RWPE2 (cell line): ENCODE measurements around the gene CYP26B1.

Experiments
- ATAC-seq: fragments of 200-7000 bp; cut with Tn5 transposase; 3 replicates; pipeline ENCODE4 v1.9.1; 2021; ENCODE audit warnings: low read depth
- DNase-seq: peaks from one replicate; pipeline ENCODE4 v3.0.0-alpha.2; 2020; ENCODE audit warnings: low spot score
- H3K27ac ChIP-seq: fragments of 450-650 bp; 2 replicates; pipeline ENCODE4 v1.5.1; 2017; ENCODE audit warnings: mild to moderate bottlenecking; ENCODE audit not compliant: poor library complexity, severe bottlenecking
- H3K27me3 ChIP-seq: fragments of 250-450 bp; sonication (Bioruptor Pico); 2 replicates; pipeline ENCODE4 v1.5.1; 2021; ENCODE audit warnings: mild to moderate bottlenecking, moderate library complexity; ENCODE audit not compliant: insufficient read depth, poor library complexity, severe bottlenecking
- H3K36me3 ChIP-seq: fragments of 250-450 bp; sonication (Bioruptor Pico); 2 replicates; pipeline ENCODE4 v1.5.1; 2020; ENCODE audit warnings: low read depth, mild to moderate bottlenecking, moderate library complexity
- H3K4me1 ChIP-seq: fragments of 250-450 bp; sonication (Bioruptor Pico); 2 replicates; pipeline ENCODE4 v1.5.1; 2021; ENCODE audit warnings: mild to moderate bottlenecking, moderate library complexity; ENCODE audit not compliant: insufficient read depth, poor library complexity, severe bottlenecking
- H3K4me3 ChIP-seq: fragments of 250-450 bp; sonication (Bioruptor Pico); 2 replicates; pipeline ENCODE4 v1.5.1; 2021; ENCODE audit warnings: mild to moderate bottlenecking, moderate library complexity; ENCODE audit not compliant: severe bottlenecking
- H3K9me3 ChIP-seq: fragments of 250-450 bp; sonication (Bioruptor Pico); 2 replicates; pipeline ENCODE4 v1.5.1; 2021; ENCODE audit warnings: mild to moderate bottlenecking, moderate library complexity; ENCODE audit not compliant: severe bottlenecking
- CTCF ChIP-seq: fragments of 450-650 bp; IDR thresholded peaks from one replicate; pipeline ENCODE4 v1.5.1; 2017; ENCODE audit warnings: mild to moderate bottlenecking, moderate library complexity; ENCODE audit not compliant: poor library complexity, severe bottlenecking

CYP26B1 gene

GRCh38 chr2:72153026-72153791 lies 5.5 kb upstream of the CYP26B1 start:
- no peaks in the 10 kb centered on the region for H3K9me3 ChIP-seq
- ATAC-seq = no peak
- no peak overlapping the region for H3K4me3 ChIP-seq
- TF ChIP-seq CTCF = no peak
- H3K27ac ChIP-seq = no peak overlapping the region
- no peaks in the 10 kb centered on the region for H3K36me3 ChIP-seq
- H3K4me1 ChIP-seq = no peaks in the 10 kb centered on the region
- DNase-seq = no peak
- H3K27me3 ChIP-seq = peaks cover 13% of the 10 kb centered on the region

GRCh38 chr2:72150861-72151356 lies 3.2 kb upstream of the CYP26B1 start:
- no peak overlapping the region for H3K4me3 ChIP-seq
- ATAC-seq (no peak), DNase-seq (no peak)

GRCh38 chr2:72150157-72150860 lies 2.6 kb upstream of the CYP26B1 start:
- DNase-seq (no peak), ATAC-seq (peak; percentile 77)
- Histone ChIP-seq H3K4me3 (no peak overlapping the region), H3K36me3 (no peaks in the 10 kb centered on the region), H3K27me3 (peaks cover 33% of the 10 kb centered on the region), H3K9me3 (no peaks in the 10 kb centered on the region), H3K27ac (no peak overlapping the region), H3K4me1 (peaks cover 3% of the 10 kb centered on the region)
- TF ChIP-seq CTCF = peak; percentile 89

More at GRCh38 chr2:72150861-72151356, 3.2 kb upstream of the CYP26B1 start:
- peak; percentile 3 for TF ChIP-seq CTCF
- H3K27ac ChIP-seq = no peak overlapping the region
- H3K36me3 ChIP-seq = no peaks in the 10 kb centered on the region
- H3K4me1 ChIP-seq = peaks cover 3% of the 10 kb centered on the region
- no peaks in the 10 kb centered on the region for H3K9me3 ChIP-seq
- H3K27me3 ChIP-seq = peaks cover 33% of the 10 kb centered on the region

- Histone ChIP-seq H3K4me3 (peak overlapping the region; percentile 38), H3K9me3 (no peaks in the 10 kb centered on the region), H3K27ac (no peak overlapping the region), H3K4me1 (peaks cover 3% of the 10 kb centered on the region), H3K27me3 (peaks cover 33% of the 10 kb centered on the region), H3K36me3 (no peaks in the 10 kb centered on the region)
- ATAC-seq (no peak), DNase-seq (no peak)
- no peak for TF ChIP-seq CTCF
Measured at GRCh38 chr2:72149556-72150156, 2.0 kb upstream of the CYP26B1 start.
